Activated T-helper 17 cell treated with anti-CD3 and anti-CD28 coated beads, Interleukin-2, amount 50 U/mL, for 72 hours (primary cell): ENCODE measurements around the gene ASMT. TPM values are rescaled to one million over a fixed set of nuclear protein-coding genes. Genes with fewer than 3 reads are reported as not detected.

Source experiments
- ATAC-seq: fragments of 150-1000 bp; cut with Tn5 transposase; replicated peaks from 2 replicates; pipeline ENCODE4 v1.10.0; 2021; ENCODE audit warnings: mild to moderate bottlenecking, moderate library complexity
- H3K27ac Mint-ChIP-seq: one replicate; pipeline ENCODE4 v1.8.0; 2022; ENCODE audit warnings: mixed read lengths
- H3K27me3 Mint-ChIP-seq: one replicate; pipeline ENCODE4 v1.8.0; 2022; ENCODE audit warnings: mixed read lengths
- H3K36me3 Mint-ChIP-seq: one replicate; pipeline ENCODE4 v1.8.0; 2022; ENCODE audit warnings: low read depth, mild to moderate bottlenecking, mixed read lengths
- H3K4me1 Mint-ChIP-seq: one replicate; pipeline ENCODE4 v1.8.0; 2022; ENCODE audit warnings: mixed read lengths
- H3K4me3 Mint-ChIP-seq: one replicate; pipeline ENCODE4 v1.8.0; 2022; ENCODE audit warnings: mild to moderate bottlenecking, mixed read lengths
- H3K9me3 Mint-ChIP-seq: one replicate; pipeline ENCODE4 v1.8.0; 2022; ENCODE audit warnings: mixed read lengths
- total RNA-seq, 2 donors: library from RNA; stranded (reverse); gene quantifications; one replicate each; pipeline ENCODE4 v1.2.3, GENCODE V29; 2022

ASMT gene
- total RNA-seq, 2 donors from 2014 or later, result 2.0 to 8.9 TPM

DNA sequence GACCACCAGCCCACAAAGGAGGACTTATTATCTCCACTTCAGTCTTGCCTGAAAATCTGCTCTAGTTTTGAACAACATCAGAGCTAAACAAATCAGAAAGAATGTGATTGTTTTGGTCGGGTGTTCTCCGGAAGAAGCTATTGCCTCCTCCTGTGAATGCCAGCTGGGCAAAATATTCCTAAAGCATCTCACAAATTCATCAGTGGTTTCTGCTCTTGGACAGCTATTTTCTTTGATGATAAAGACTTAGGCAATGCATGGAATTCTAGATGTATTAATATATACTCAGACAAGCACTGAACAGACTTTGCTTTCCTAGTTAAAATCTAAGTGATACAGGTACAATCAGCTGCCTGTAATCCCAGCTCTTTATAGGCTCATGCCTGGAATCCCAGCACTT is 71.8 kb downstream of the ASMT start:
- H3K4me3 Mint-ChIP-seq, result no peak overlapping the region
- H3K27ac Mint-ChIP-seq, result no peak overlapping the region
- peaks cover 16% of the 10 kb centered on the region for H3K4me1 Mint-ChIP-seq
- no peak for ATAC-seq
- peaks cover 11% of the 10 kb centered on the region for H3K36me3 Mint-ChIP-seq
- peaks cover 10% of the 10 kb centered on the region for H3K9me3 Mint-ChIP-seq
- no peaks in the 10 kb centered on the region for H3K27me3 Mint-ChIP-seq

Other genes with a start within 250 kb of the ASMT start
- gene SLC25A6, start 222.9 kb upstream of the ASMT start, total RNA-seq, result 100 to 1,000 TPM; 373 to 401 TPM
- 10 to 100 TPM; 50.6 to 65.5 TPM for gene ASMTL, start 162.2 kb upstream of the ASMT start, total RNA-seq
- gene P2RY8, start 77.9 kb upstream of the ASMT start, total RNA-seq, result 100 to 1,000 TPM in 1 of 2 donors, 10 to 100 TPM in 1; 89.0 to 105 TPM
- 10 to 100 TPM; 54.3 to 79.4 TPM for gene AKAP17A, start 23.5 kb upstream of the ASMT start, total RNA-seq